HFF-Myc (cell line): Measurements from ENCODE around the gene A4GALT.
"Not testable (repeated sequence)": the region's sequence is repeated elsewhere in the genome, so short reads cannot be mapped to it uniquely, and the experiment has no call there.

Experiments
- DNase-seq: peaks from one replicate; pipeline ENCODE4 v3.0.0-alpha.2; 2011; ENCODE audit warnings: low read depth; ENCODE audit errors: extremely low read depth
- H3K4me3 ChIP-seq: replicated peaks from 2 replicates; pipeline ENCODE4 v1.5.1; 2011; ENCODE audit warnings: low read depth, mild to moderate bottlenecking, control low read depth, low read length
- CTCF ChIP-seq: IDR thresholded peaks from 2 replicates; pipeline ENCODE4 v1.5.1; 2012; ENCODE audit warnings: mild to moderate bottlenecking, low read depth, low read length, control low read depth; ENCODE audit errors: missing control alignments

Gene A4GALT

GRCh38 chr22:42682113-42682851, 38.4 kb downstream of the A4GALT start:
- no peak for DNase-seq
- no peak for TF ChIP-seq CTCF
- H3K4me3 ChIP-seq, result no peak overlapping the region

GRCh38 chr22:42680648-42681047, 40.0 kb downstream of the A4GALT start:
- DNase-seq, result peak; percentile 97

GRCh38 chr22:42679691-42680090, 41.0 kb downstream of the A4GALT start:
- H3K4me3 ChIP-seq, result no peak overlapping the region
- no peak for DNase-seq
- no peak for TF ChIP-seq CTCF

More at GRCh38 chr22:42680648-42681047, 40.0 kb downstream of the A4GALT start:
- H3K4me3 ChIP-seq, result no peak overlapping the region
- TF ChIP-seq CTCF, result no peak

- TF ChIP-seq CTCF, result no peak
- DNase-seq, result no peak
- no peak overlapping the region for H3K4me3 ChIP-seq
Observed at GRCh38 chr22:42678894-42679293, 41.8 kb downstream of the A4GALT start.

- DNase-seq, H3K4me3 ChIP-seq: not testable (repeated sequence)
Observed at GRCh38 chr22:42677936-42678335, 42.7 kb downstream of the A4GALT start.

- no peak for DNase-seq
- no peak overlapping the region for H3K4me3 ChIP-seq
- TF ChIP-seq CTCF, result no peak
Observed at GRCh38 chr22:42676059-42676607, 44.5 kb downstream of the A4GALT start.

- no peak for DNase-seq
- TF ChIP-seq CTCF, result no peak
Observed at GRCh38 chr22:42673898-42674401, 46.7 kb downstream of the A4GALT start.

GRCh38 chr22:42673071-42673470, 47.6 kb downstream of the A4GALT start:
- DNase-seq, H3K4me3 ChIP-seq: not testable (repeated sequence)

More at GRCh38 chr22:42673898-42674401, 46.7 kb downstream of the A4GALT start:
- no peak overlapping the region for H3K4me3 ChIP-seq
